ENCODE measurements around the gene CACNA1I.

DNA sequence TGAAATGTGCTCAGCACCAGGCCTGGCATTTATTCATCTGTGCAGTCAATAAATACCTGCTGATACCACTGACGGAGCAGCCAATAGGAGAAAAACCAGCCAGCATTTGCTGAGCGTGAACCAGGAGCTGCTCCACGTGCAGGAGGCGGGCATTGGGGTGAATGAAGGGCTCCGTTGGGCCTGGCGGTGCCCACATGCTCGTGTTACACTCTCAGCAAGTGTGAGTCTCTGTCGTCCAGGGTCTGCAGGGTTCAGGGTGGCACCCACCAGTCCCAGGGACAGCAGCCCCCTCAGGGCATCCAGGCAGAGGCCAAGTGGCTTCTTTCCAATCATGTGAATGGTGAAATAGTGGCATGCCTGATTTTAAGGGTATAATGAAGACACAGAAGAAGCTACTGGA lies 33.8 kb upstream of the CACNA1I start:
- TF ChIP-seq, protein P1, sequence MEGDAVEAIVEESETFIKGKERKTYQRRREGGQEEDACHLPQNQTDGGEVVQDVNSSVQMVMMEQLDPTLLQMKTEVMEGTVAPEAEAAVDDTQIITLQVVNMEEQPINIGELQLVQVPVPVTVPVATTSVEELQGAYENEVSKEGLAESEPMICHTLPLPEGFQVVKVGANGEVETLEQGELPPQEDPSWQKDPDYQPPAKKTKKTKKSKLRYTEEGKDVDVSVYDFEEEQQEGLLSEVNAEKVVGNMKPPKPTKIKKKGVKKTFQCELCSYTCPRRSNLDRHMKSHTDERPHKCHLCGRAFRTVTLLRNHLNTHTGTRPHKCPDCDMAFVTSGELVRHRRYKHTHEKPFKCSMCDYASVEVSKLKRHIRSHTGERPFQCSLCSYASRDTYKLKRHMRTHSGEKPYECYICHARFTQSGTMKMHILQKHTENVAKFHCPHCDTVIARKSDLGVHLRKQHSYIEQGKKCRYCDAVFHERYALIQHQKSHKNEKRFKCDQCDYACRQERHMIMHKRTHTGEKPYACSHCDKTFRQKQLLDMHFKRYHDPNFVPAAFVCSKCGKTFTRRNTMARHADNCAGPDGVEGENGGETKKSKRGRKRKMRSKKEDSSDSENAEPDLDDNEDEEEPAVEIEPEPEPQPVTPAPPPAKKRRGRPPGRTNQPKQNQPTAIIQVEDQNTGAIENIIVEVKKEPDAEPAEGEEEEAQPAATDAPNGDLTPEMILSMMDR (conservative IDR thresholded peaks at IDR 0.05 in 1 of 2, IDR thresholded peaks at IDR 0.05 in 1 of 2; ENCODE audit: low read depth in 1 of 2, low read length in 2 of 2) = no peak
- TF ChIP-seq EZH2 (IDR thresholded peaks at IDR 0.05; ENCODE audit: low read length, missing control alignments) = no peak
